GM12873 (cell line): Measurements from ENCODE around the gene PBX3.

Experiments
- CTCF ChIP-seq: IDR thresholded peaks from 2 replicates; pipeline ENCODE4 v1.5.1; 2012; ENCODE audit warnings: low read depth, mild to moderate bottlenecking, moderate library complexity, low read length, control low read depth; ENCODE audit not compliant: insufficient read depth; ENCODE audit errors: missing control alignments

Gene PBX3

GRCh38 chr9:125909459-125909858, 162.3 kb downstream of the PBX3 start:
- no peak for TF ChIP-seq CTCF

- TF ChIP-seq CTCF: no peak
Observed at GRCh38 chr9:125910286-125910685, 163.1 kb downstream of the PBX3 start.

GRCh38 chr9:125911861-125912644, 164.9 kb downstream of the PBX3 start:
- no peak for TF ChIP-seq CTCF

- TF ChIP-seq CTCF: no peak
Observed at GRCh38 chr9:125912667-125913066, 165.5 kb downstream of the PBX3 start.

GRCh38 chr9:125913551-125913950, 166.4 kb downstream of the PBX3 start:
- no peak for TF ChIP-seq CTCF

GRCh38 chr9:125914411-125914810, 167.2 kb downstream of the PBX3 start:
- TF ChIP-seq CTCF: no peak

GRCh38 chr9:125915606-125916005, 168.4 kb downstream of the PBX3 start:
- no peak for TF ChIP-seq CTCF
